KMS-11 (cell line): ENCODE results near the gene CRYBG2.
"Not testable (repeated sequence)": the region's sequence is repeated elsewhere in the genome, so short reads cannot be mapped to it uniquely, and the experiment has no call there.

Source experiments
- H2AFZ ChIP-seq: fragments of 200-600 bp; sonication (generic); 2 replicates; pipeline ENCODE4 v1.6.1; 2016; ENCODE audit warnings: antibody characterized with exemption, mixed run types, low read depth
- H3K27ac ChIP-seq: fragments of 200-600 bp; sonication (generic); 2 replicates; pipeline ENCODE4 v1.6.1; 2016; ENCODE audit warnings: mild to moderate bottlenecking, mixed run types
- H3K27me3 ChIP-seq: fragments of 200-600 bp; sonication (generic); 2 replicates; pipeline ENCODE4 v1.6.1; 2017; ENCODE audit warnings: mild to moderate bottlenecking, low read depth, mixed run types, moderate library complexity; ENCODE audit not compliant: insufficient read depth
- H3K36me3 ChIP-seq: fragments of 200-600 bp; sonication (generic); 2 replicates; pipeline ENCODE4 v1.6.1; 2017; ENCODE audit warnings: mild to moderate bottlenecking, mixed run types; ENCODE audit not compliant: insufficient read depth
- H3K4me1 ChIP-seq: fragments of 200-600 bp; sonication (generic); 2 replicates; pipeline ENCODE4 v1.6.1; 2016; ENCODE audit warnings: mild to moderate bottlenecking, low read depth, mixed run types; ENCODE audit not compliant: poor library complexity, severe bottlenecking
- H3K4me2 ChIP-seq: fragments of 200-600 bp; sonication (generic); 2 replicates; pipeline ENCODE4 v1.7.0; 2016; ENCODE audit warnings: mild to moderate bottlenecking, mixed run types
- H3K4me3 ChIP-seq: fragments of 200-600 bp; sonication (generic); IDR thresholded peaks from 2 replicates; pipeline ENCODE4 v1.6.1; 2017; ENCODE audit warnings: low read depth, low read length, mixed read lengths; ENCODE audit not compliant: insufficient read depth
- H3K79me2 ChIP-seq: fragments of 200-600 bp; sonication (generic); 2 replicates; pipeline ENCODE4 v1.6.1; 2016; ENCODE audit warnings: low read depth, mixed run types; ENCODE audit not compliant: insufficient read depth
- H3K9ac ChIP-seq: fragments of 200-600 bp; sonication (generic); 2 replicates; pipeline ENCODE4 v1.6.1; 2016; ENCODE audit warnings: mild to moderate bottlenecking, mixed run types
- H4K20me1 ChIP-seq: fragments of 200-600 bp; sonication (generic); 2 replicates; pipeline ENCODE4 v1.6.1; 2016; ENCODE audit warnings: mild to moderate bottlenecking, mixed run types; ENCODE audit not compliant: insufficient read depth
- TF ChIP-seq, protein P1 (sequence below): fragments of 200-600 bp; sonication (generic); conservative IDR thresholded peaks from 2 replicates; pipeline ENCODE4 v1.6.1; 2017; ENCODE audit warnings: low read depth, mild to moderate bottlenecking, antibody characterized with exemption, low read length, moderate library complexity, mixed read lengths

The CRYBG2 gene

GRCh38 chr1:26376050-26376449 lies 22.1 kb upstream of the CRYBG2 start:
- Histone ChIP-seq H3K4me2 (no peak overlapping the region), H3K36me3 (no peaks in the 10 kb centered on the region), H4K20me1 (no peaks in the 10 kb centered on the region), H3K27me3 (no peaks in the 10 kb centered on the region), H3K9ac (no peak overlapping the region), H3K27ac (no peak overlapping the region), H2AFZ (no peak overlapping the region), H3K79me2 (no peaks in the 10 kb centered on the region), H3K4me3 (no peak overlapping the region), H3K4me1 (peaks cover 9% of the 10 kb centered on the region)
- TF ChIP-seq, protein P1, sequence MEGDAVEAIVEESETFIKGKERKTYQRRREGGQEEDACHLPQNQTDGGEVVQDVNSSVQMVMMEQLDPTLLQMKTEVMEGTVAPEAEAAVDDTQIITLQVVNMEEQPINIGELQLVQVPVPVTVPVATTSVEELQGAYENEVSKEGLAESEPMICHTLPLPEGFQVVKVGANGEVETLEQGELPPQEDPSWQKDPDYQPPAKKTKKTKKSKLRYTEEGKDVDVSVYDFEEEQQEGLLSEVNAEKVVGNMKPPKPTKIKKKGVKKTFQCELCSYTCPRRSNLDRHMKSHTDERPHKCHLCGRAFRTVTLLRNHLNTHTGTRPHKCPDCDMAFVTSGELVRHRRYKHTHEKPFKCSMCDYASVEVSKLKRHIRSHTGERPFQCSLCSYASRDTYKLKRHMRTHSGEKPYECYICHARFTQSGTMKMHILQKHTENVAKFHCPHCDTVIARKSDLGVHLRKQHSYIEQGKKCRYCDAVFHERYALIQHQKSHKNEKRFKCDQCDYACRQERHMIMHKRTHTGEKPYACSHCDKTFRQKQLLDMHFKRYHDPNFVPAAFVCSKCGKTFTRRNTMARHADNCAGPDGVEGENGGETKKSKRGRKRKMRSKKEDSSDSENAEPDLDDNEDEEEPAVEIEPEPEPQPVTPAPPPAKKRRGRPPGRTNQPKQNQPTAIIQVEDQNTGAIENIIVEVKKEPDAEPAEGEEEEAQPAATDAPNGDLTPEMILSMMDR, result no peak

GRCh38 chr1:26375081-26375480 lies 21.2 kb upstream of the CRYBG2 start:
- Histone ChIP-seq H4K20me1 (no peaks in the 10 kb centered on the region), H3K27ac (no peak overlapping the region), H2AFZ (no peak overlapping the region), H3K27me3 (no peaks in the 10 kb centered on the region), H3K9ac (no peak overlapping the region), H3K4me1 (peaks cover 9% of the 10 kb centered on the region), H3K4me3 (no peak overlapping the region), H3K4me2 (no peak overlapping the region), H3K36me3 (no peaks in the 10 kb centered on the region), H3K79me2 (no peaks in the 10 kb centered on the region)
- TF ChIP-seq, protein P1, result no peak

DNA sequence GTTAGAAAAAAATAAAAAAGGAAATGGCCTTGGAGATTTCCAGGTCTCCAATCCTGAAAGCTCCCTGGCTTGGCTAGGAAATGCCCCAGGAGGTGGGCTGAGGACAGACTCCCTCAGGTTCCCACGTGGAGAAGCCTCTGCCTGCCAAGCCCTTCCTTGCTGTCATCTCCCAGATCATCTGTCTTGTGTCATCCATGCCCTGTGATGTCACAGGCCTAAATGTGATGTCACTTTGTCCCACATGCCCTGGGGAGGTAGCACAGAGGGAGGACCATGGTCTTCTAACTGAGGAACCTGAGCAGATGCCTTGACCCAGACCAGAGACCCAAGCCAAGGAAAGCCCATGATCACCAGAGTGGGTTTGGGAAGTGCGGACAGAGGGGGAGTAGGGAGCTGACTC lies 20.4 kb upstream of the CRYBG2 start:
- not testable (repeated sequence) for H2AFZ ChIP-seq, H3K9ac ChIP-seq, H4K20me1 ChIP-seq, H3K4me1 ChIP-seq, H3K79me2 ChIP-seq, H3K4me3 ChIP-seq, H3K27me3 ChIP-seq, H3K4me2 ChIP-seq, H3K36me3 ChIP-seq, H3K27ac ChIP-seq

GRCh38 chr1:26373789-26374188 lies 19.9 kb upstream of the CRYBG2 start:
- Histone ChIP-seq H3K4me1 (peaks cover 9% of the 10 kb centered on the region), H3K4me2 (no peak overlapping the region), H3K79me2 (no peaks in the 10 kb centered on the region), H2AFZ (no peak overlapping the region), H3K9ac (no peak overlapping the region), H3K27me3 (peaks cover under 1% of the 10 kb centered on the region; the same call in 1 of the 2 replicates), H3K27ac (no peak overlapping the region), H3K4me3 (no peak overlapping the region), H3K36me3 (no peaks in the 10 kb centered on the region), H4K20me1 (no peaks in the 10 kb centered on the region)
- TF ChIP-seq, protein P1, result no peak

- H3K36me3 ChIP-seq, result no peaks in the 10 kb centered on the region
- H3K79me2 ChIP-seq, result no peaks in the 10 kb centered on the region
- TF ChIP-seq, protein P1, result no peak
- H2AFZ ChIP-seq, result no peak overlapping the region
- no peaks in the 10 kb centered on the region for H4K20me1 ChIP-seq
- no peak overlapping the region for H3K4me2 ChIP-seq
- peaks cover 4% of the 10 kb centered on the region for H3K4me1 ChIP-seq
- no peak overlapping the region for H3K9ac ChIP-seq
- H3K27me3 ChIP-seq, result peaks cover 4% of the 10 kb centered on the region; the same call in 1 of the 2 replicates
- H3K27ac ChIP-seq, result no peak overlapping the region
- H3K4me3 ChIP-seq, result no peak overlapping the region
Measured at GRCh38 chr1:26373281-26373680, 19.4 kb upstream of the CRYBG2 start.

DNA sequence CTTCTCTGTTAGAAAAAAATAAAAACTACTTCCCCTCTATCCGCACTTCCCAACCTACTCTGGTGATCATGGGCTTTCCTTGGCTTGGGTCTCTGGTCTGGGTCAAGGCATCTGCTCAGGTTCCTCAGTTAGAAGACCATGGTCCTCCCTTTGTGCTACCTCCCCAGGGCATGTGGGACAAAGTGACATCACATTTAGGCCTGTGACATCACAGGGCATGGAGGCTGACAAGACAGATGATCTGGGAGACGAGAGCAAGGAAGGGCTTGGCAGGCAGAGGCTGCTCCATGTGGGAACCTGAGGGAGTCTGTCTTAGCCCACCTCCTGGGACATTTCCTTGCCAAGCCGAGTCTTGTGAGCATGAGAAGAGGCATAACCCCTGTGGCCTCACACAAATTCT lies 18.7 kb upstream of the CRYBG2 start, which contains the start of gene ZNF683:
ZNF683 (minus strand) TSS at position 140 of the 400 bp plus-strand sequence. CDS start 4,179 bp downstream, outside the sequence.
- H3K27me3 ChIP-seq, H3K36me3 ChIP-seq, H3K27ac ChIP-seq, H3K4me2 ChIP-seq, H4K20me1 ChIP-seq, H3K4me1 ChIP-seq, H3K9ac ChIP-seq, H3K79me2 ChIP-seq, H3K4me3 ChIP-seq, H2AFZ ChIP-seq: not testable (repeated sequence)
